OCI-LY3 (cell line): ENCODE measurements around the gene PARP12.

Experiments used
- H2AFZ ChIP-seq: fragments of 200-600, 300-600 bp; shearing (Covaris generic); 2 replicates; pipeline ENCODE4 v1.6.0; 2014; ENCODE audit warnings: antibody characterized with exemption, low read depth, low read length
- H3K27ac ChIP-seq: fragments of 200-600, 300-600 bp; sonication (generic); 2 replicates; pipeline ENCODE4 v1.5.1; 2014; ENCODE audit warnings: mild to moderate bottlenecking, low read length, moderate library complexity, mixed read lengths
- H3K27me3 ChIP-seq: fragments of 200-600, 300-600 bp; sonication (generic); 2 replicates; pipeline ENCODE4 v1.6.1; 2014; ENCODE audit warnings: low read depth, low read length, mixed read lengths
- H3K36me3 ChIP-seq: fragments of 200-600, 300-600 bp; sonication (generic); replicated peaks from 2 replicates; pipeline ENCODE3; 2014; ENCODE audit warnings: low read depth, low read length, mixed read lengths
- H3K4me1 ChIP-seq: fragments of 300-600, 200-600 bp; sonication (generic); 2 replicates; pipeline ENCODE4 v1.6.1; 2014; ENCODE audit warnings: low read length, mixed read lengths
- H3K4me2 ChIP-seq: fragments of 200-600, 300-600 bp; sonication (generic); 2 replicates; pipeline ENCODE4 v1.6.1; 2014; ENCODE audit warnings: low read length, mixed read lengths
- H3K4me3 ChIP-seq: fragments of 300-600, 200-600 bp; sonication (generic); 2 replicates; pipeline ENCODE4 v1.5.1; 2014; ENCODE audit warnings: antibody characterized with exemption, mild to moderate bottlenecking, low read length, moderate library complexity
- H3K79me2 ChIP-seq: fragments of 300-600, 200-600 bp; shearing (Covaris generic); 2 replicates; pipeline ENCODE4 v1.6.1; 2014; ENCODE audit warnings: mild to moderate bottlenecking, low read length, mixed read lengths
- H3K9ac ChIP-seq: fragments of 300-600, 200-600 bp; shearing (Covaris generic); 2 replicates; pipeline ENCODE4 v1.6.0; 2014; ENCODE audit warnings: mild to moderate bottlenecking, low read length, moderate library complexity
- H3K9me3 ChIP-seq: fragments of 200-600, 300-600 bp; shearing (Covaris generic); 2 replicates; pipeline ENCODE4 v1.6.1; 2014; ENCODE audit warnings: low read length, mixed read lengths; ENCODE audit not compliant: insufficient read depth
- H4K20me1 ChIP-seq: fragments of 200-600, 300-600 bp; sonication (generic); 2 replicates; pipeline ENCODE4 v1.6.1; 2016; ENCODE audit warnings: low read length, mixed read lengths; ENCODE audit not compliant: insufficient read depth
- EZH2phosphoT487 ChIP-seq: fragments of 200-600 bp; shearing (Covaris generic); IDR thresholded peaks from 2 replicates; pipeline ENCODE4 v1.6.1; 2018; ENCODE audit warnings: antibody characterized with exemption, mixed run types, low read depth
- TF ChIP-seq, protein P1 (sequence below): fragments of 200-600, 300-600 bp; sonication (generic); IDR thresholded peaks from 2 replicates; pipeline ENCODE4 v1.5.1; 2014; ENCODE audit warnings: antibody characterized with exemption, low read length, low read depth

PARP12 gene

DNA sequence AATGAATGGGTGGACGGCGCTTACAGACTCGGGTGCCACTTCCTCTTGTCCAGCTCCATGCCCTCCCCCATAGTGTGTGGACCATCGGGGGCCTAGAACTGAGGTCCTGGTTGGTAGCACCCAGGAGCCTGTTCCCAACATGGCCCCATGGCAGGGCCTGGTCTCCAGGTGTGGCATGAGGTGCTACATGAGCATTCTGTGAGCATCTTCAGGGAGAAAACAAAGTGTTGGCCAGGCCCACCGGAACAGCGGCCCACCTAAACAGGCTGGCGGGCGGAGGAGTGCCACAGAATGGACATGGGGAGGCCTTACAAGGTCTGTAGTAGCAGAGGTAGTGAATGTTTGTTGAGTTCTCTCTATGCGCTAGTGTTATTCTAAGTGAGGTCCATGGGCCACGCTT lies 76.9 kb downstream of the PARP12 start:
- no peak overlapping the region for H3K4me3 ChIP-seq
- no peaks in the 10 kb centered on the region for H3K79me2 ChIP-seq
- no peaks in the 10 kb centered on the region for H4K20me1 ChIP-seq
- H3K9ac ChIP-seq, result no peak overlapping the region
- no peak overlapping the region for H3K4me2 ChIP-seq
- H3K4me1 ChIP-seq, result no peaks in the 10 kb centered on the region
- no peaks in the 10 kb centered on the region for H3K36me3 ChIP-seq
- peaks cover 19% of the 10 kb centered on the region for H3K27me3 ChIP-seq
- no peak overlapping the region for H2AFZ ChIP-seq
- H3K9me3 ChIP-seq, result no peaks in the 10 kb centered on the region
- H3K27ac ChIP-seq, result no peak overlapping the region
- no peak for TF ChIP-seq EZH2phosphoT487
- TF ChIP-seq, protein P1, sequence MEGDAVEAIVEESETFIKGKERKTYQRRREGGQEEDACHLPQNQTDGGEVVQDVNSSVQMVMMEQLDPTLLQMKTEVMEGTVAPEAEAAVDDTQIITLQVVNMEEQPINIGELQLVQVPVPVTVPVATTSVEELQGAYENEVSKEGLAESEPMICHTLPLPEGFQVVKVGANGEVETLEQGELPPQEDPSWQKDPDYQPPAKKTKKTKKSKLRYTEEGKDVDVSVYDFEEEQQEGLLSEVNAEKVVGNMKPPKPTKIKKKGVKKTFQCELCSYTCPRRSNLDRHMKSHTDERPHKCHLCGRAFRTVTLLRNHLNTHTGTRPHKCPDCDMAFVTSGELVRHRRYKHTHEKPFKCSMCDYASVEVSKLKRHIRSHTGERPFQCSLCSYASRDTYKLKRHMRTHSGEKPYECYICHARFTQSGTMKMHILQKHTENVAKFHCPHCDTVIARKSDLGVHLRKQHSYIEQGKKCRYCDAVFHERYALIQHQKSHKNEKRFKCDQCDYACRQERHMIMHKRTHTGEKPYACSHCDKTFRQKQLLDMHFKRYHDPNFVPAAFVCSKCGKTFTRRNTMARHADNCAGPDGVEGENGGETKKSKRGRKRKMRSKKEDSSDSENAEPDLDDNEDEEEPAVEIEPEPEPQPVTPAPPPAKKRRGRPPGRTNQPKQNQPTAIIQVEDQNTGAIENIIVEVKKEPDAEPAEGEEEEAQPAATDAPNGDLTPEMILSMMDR, result no peak

DNA sequence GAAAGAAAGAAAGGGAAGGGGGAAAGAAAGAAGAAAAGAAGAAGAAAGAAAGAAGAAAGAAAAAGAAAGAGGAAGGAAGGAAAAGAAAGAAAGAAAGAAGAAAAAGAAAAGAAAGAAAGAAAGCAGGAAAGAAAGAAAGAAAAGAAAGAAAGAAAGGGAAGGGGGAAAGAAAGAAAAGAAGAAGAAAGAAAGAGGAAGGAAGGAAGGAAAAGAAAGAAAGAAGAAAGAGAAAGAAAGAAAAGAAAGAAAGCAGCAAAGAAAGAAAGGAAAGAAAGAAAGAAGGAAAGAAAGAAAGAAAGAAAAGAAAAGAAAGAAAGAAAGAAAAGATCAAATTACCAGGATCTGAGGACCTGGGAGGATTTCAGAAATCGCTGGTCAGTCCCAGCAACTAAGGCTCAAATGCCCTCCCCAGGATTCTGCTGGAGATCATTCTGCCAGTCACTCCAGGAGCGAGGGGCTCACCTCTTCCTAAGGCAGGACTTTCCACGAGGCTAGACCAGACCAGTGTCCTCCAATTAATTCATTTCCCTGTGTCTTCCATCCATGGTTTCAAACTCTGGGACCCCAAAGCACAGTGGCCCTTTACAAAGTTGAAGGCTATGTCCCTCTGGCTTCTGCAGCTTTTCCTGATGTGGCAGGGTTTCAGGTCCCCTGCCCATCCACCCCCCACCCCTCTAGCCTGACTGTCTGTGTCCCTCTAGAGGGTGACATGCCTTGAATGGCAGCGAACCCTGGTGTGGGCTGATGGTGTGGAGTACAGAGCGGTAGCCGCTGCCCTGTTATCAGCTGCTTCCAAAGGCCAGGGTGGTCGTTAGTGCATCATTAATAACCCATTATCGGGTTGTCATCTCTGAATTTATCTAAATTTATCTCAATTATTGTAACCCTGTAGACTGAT lies 77.9 kb downstream of the PARP12 start:
- Histone ChIP-seq H3K27ac (no peak overlapping the region), H4K20me1 (no peaks in the 10 kb centered on the region), H3K9ac (no peak overlapping the region), H3K9me3 (no peaks in the 10 kb centered on the region), H3K27me3 (peaks cover 19% of the 10 kb centered on the region), H3K4me1 (no peaks in the 10 kb centered on the region), H3K4me2 (no peak overlapping the region), H3K79me2 (no peaks in the 10 kb centered on the region), H2AFZ (no peak overlapping the region), H3K4me3 (no peak overlapping the region), H3K36me3 (no peaks in the 10 kb centered on the region)
- TF ChIP-seq, protein P1, result no peak

DNA sequence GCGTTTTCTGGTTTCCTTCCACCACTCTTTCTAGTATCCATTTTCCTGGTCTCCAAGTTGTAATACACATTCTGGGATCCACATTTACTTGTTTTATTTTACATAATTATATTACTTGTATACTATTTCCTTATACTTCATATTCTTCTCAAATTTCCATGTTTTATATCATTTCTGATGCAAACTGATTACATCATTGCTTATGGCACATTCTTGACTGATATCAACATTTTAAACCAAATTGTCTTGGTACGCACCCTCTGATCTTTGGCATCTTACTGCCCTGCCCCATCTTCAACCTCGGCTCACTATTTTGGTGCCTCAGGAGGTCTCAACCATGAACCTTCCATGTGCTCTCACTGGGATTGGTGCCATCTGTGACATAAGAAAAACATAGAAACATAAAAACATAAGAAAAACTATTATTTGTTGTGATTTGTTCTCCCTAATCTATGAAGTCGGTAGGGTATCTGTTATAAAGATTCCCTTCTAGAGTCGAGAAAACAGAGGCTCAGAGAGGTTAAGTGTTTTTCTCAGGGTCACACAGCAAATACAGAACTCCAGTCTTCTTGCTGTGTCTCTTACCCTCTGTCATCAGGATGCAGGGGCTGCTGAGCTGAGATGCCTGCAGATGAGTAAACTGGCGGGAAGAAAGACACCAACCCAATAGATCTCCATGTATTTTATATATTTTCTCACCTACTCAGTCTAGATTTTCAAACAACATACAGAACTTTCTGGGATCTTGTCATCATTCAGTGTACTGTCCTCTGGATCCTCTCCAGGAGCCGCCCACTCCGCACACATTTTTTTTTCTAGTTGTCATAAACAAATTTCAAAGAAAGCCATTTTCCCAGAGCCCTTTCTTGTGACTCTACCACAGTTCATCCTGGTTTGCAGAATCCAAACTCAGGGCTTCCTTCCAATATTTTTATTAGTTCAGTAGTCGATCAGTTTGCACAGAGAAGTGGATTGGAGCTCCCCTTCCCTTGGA lies 79.5 kb downstream of the PARP12 start:
- Histone ChIP-seq H3K27me3 (peaks cover 19% of the 10 kb centered on the region), H3K27ac (no peak overlapping the region), H3K4me1 (no peaks in the 10 kb centered on the region), H2AFZ (no peak overlapping the region), H3K36me3 (no peaks in the 10 kb centered on the region), H3K79me2 (no peaks in the 10 kb centered on the region), H3K4me2 (no peak overlapping the region), H3K9ac (no peak overlapping the region), H3K4me3 (no peak overlapping the region), H4K20me1 (no peaks in the 10 kb centered on the region), H3K9me3 (no peaks in the 10 kb centered on the region)
- TF ChIP-seq EZH2phosphoT487, result no peak
- TF ChIP-seq, protein P1, result no peak

DNA sequence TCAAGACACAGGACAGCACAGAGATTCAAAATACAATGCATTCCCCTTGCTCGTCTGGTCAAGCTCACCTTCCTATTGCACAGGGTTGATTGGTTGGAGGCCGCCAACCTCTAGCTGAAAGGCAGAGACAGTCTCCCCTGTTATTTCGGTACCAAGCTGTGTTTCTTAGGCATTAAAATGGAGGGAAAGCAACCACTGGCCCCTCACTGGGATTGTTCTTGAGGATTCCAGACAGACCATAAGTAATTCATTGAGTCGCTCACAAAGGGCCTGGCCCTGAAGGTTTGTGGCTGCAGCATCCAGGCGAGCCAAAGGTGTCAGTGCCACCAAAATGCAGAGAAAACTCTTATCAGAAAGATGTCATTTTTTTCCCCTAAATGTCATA lies 81.2 kb downstream of the PARP12 start:
- TF ChIP-seq EZH2phosphoT487, result no peak
- TF ChIP-seq, protein P1, result no peak
- Histone ChIP-seq H3K4me1 (no peaks in the 10 kb centered on the region), H2AFZ (no peak overlapping the region)

More for the DNA sequence above, 81.2 kb downstream of the PARP12 start:
- H3K9ac ChIP-seq, result no peak overlapping the region
- H3K4me2 ChIP-seq, result no peak overlapping the region
- no peaks in the 10 kb centered on the region for H3K36me3 ChIP-seq
- H4K20me1 ChIP-seq, result no peaks in the 10 kb centered on the region
- no peak overlapping the region for H3K27ac ChIP-seq
- H3K9me3 ChIP-seq, result no peaks in the 10 kb centered on the region
- H3K79me2 ChIP-seq, result no peaks in the 10 kb centered on the region
- no peak overlapping the region for H3K4me3 ChIP-seq
- peaks cover 19% of the 10 kb centered on the region for H3K27me3 ChIP-seq
